IPS-NIHi11 (cell line): Measurements from ENCODE around the gene ATP8B1.
"Not testable (repeated sequence)": the region's sequence is repeated elsewhere in the genome, so short reads cannot be mapped to it uniquely, and the experiment has no call there.

ENCODE experiments used
- DNase-seq: peaks from one replicate; pipeline ENCODE4 v3.0.0; 2012; ENCODE audit warnings: mixed read lengths, low spot score

ATP8B1 gene

GRCh38 chr18:57803103-57803969 lies at the start of gene ATP8B1:
TSS of gene ATP8B1 (minus strand) at chr18:57803315. CDS start at chr18:57731807, 71,508 bp downstream.
- DNase-seq, result peak; percentile 90

DNA sequence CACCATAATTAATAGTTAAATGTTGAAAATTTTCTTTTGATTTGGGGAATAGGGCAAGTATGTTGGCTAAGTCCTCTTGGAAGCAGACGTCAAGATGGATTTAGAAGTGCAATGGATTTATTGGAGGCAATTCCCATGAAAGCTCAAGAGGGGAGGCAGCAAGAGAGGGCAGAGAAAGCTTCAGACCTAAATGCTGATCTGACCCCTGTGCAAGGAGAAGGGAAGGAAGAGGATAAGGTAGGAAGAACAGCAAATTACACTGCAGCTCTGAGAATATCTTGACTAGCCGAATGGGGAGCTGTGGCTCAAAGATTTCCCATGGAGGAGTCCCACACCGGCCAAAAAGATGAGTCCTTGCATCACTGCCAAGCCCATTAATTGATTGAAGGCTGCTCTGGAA lies 46.9 kb upstream of the ATP8B1 start:
- no peak for DNase-seq

GRCh38 chr18:57848374-57848773 lies 45.3 kb upstream of the ATP8B1 start:
- DNase-seq, result not testable (repeated sequence)

GRCh38 chr18:57847431-57847830 lies 44.3 kb upstream of the ATP8B1 start:
- not testable (repeated sequence) for DNase-seq

- peak; percentile 22 for DNase-seq
Measured at GRCh38 chr18:57846258-57846657, 43.1 kb upstream of the ATP8B1 start.

GRCh38 chr18:57845605-57846074 lies 42.5 kb upstream of the ATP8B1 start:
- no peak for DNase-seq

DNA sequence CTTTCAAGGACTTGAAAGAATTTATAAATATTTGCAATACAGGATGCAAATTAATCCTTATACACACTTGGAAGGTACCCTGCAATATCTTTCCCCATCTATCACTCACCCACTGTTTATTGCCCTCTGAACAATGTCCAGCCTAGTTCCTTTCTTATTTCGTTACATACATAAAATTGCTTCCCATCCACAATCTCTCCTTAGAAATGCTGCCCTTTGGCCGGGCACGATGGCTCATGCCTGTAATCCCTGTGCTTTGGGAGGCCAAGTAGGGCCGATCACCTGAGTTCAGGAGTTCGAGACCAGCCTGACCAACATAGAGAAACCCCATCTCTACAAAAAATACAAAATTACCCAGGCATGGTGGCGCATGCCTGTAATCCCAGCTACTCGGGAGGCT lies 41.2 kb upstream of the ATP8B1 start:
- DNase-seq, result no peak

GRCh38 chr18:57843386-57843785 lies 40.3 kb upstream of the ATP8B1 start:
- DNase-seq, result no peak

DNA sequence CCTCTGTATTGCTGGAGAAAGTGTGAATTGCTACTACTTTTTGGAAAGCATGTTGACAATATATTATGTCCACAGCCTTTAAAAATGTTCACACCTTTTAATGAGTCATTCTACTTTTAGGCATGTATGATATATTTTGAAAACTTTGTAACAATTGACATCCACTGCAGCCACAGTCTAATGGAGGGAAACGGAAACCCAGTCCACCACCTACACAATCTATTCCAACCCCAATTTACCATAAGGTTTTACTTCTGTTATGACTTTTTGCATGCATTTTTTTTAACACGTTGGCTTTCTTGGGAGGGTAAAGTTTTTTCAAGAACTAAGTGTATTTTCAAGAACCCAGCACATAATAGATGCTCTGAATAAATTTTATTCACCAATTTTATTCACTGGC lies 38.5 kb upstream of the ATP8B1 start:
- no peak for DNase-seq

GRCh38 chr18:57839942-57840381 lies 36.8 kb upstream of the ATP8B1 start:
- DNase-seq, result no peak

- no peak for DNase-seq
Measured at GRCh38 chr18:57837917-57838548, 34.9 kb upstream of the ATP8B1 start.

GRCh38 chr18:57836557-57836956 lies 33.4 kb upstream of the ATP8B1 start:
- DNase-seq, result no peak

- no peak for DNase-seq
Measured at GRCh38 chr18:57835904-57836303, 32.8 kb upstream of the ATP8B1 start.

- no peak for DNase-seq
Measured at GRCh38 chr18:57834616-57835015, 31.5 kb upstream of the ATP8B1 start.

- no peak for DNase-seq
Measured at GRCh38 chr18:57833441-57834101, 30.5 kb upstream of the ATP8B1 start.

DNA sequence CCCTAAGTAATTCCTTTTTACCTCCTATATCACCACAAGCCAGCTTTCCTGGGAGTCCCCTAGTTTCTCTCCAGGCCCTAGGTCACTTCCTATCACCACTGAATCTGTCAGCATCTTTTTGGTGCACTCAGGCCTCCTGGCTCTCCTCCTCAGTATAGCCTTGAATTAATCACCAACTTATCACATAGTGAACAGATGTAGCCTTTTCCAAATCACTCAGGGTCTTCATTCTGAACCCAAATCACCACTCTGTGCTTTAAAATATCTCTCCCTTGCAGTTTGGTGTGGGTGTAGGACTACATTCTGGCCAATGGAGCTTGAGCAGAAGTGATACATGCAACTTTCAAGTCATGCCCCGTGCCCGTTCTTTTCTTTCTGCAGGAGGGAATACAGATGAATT lies 29.6 kb upstream of the ATP8B1 start:
- no peak for DNase-seq

DNA sequence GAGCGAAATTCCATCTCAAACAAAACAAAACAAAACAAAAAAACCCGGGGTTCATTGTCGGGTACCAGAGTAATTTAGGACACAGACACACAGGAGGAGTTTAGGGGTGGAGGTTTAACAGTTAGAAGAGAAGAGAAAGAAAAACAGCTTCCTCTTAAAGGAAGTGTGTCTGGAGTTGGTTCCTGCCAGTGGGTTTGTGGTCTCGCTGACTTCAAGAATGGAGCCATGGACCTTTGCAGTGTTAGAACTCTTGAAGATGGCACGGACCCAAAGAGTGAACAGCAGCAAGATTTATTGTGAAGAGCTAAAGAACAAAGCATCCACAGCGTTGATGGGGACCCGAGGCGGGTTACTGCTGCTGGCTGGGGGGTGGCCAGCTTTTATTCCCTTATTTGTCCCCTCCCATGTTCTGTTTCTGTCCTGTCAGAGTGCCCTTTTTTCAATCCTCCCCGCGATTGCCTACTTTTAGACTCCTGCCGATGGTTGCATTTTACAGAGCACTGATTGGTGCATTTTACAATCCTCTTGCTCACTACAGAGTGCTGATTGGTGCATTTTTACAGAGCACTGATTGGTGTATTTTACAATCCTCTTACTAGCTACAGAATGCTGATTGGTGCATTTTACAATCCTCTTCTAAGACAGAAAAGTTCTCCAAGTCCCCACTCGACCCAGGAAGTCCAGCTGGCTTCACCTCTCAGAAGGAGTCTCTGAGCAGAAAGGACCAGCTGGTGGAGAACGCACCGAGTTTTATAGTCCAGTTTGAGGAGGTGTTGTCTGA lies 28.7 kb upstream of the ATP8B1 start:
- no peak for DNase-seq

- DNase-seq, result no peak
Measured at GRCh38 chr18:57827646-57828045, 24.5 kb upstream of the ATP8B1 start.

DNA sequence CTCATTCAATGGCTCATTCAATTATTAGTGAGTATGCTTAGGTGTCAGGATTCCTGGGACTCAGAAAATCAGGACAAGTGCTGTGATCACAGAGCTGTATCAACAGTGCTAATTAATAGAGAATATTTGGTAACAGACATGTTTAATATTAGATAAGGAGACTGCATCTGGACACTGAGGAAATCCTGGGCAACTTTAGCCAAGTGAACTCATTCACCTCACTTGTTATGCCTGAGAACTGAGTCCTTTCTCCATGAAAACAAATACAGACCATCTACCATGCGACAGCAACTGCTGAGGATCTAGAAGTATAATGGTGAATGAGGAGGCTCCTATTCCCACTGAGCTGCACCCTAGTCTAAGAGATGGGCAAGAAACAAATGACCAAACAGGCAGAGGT lies 23.1 kb upstream of the ATP8B1 start:
- DNase-seq, result no peak

DNA sequence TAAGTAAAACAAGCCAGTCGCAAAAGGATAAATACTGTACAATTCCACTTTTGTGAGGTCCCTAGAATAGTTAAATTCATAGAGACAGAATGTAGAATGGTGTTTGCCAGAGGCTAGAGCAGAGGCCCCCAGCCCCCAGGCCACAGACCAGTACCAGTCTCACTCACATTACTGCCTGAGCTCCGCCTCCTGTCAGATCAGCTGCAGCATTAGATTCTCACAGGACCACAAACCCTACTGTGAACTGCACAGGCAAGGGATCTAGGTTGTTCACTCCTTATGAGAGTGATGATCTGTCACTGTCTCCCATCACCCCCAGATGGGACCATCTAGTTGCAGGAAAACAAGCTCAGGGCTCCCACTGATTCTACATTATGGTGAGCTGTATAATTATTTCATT lies 17.5 kb upstream of the ATP8B1 start:
- not testable (repeated sequence) for DNase-seq

DNA sequence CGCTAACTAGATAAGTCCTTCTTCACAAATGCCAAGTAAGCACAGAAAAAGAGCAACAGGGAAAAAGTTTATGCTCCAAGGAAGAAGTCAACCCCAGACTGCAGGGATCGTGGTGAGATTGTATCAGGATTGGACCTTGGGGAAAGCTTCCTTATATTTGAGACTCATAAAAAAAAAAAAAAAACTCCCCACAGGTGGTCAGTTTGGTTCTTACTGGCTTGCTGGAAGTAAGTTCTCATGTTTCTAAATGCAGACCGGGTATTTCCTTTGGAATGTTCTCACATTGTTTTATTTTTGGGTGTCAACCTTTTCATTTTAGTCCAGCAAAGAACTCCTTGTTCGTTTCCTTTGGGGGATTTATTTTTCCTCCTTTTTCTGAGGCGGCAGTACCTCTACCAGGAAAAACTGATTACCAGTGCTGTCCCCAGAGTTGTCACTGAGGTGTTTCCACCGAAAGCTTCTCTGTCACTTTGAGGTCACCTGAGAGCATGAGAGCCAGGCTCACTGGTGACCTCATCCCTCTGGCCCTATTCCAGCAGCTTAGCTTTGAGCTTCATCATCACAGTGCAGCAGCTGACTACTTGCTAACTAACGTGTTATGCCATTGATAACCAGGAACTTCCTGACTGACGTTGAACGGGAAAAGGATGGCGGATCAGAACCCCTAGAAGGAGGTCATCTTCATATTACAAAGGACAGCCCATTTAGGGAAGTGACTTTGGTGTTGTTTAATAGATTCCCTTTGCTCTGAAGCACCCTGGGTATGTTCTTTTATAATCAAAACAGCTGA lies 16.8 kb upstream of the ATP8B1 start:
- peak; percentile 54 for DNase-seq
